HFF-Myc (cell line): Measurements from ENCODE around the gene ARRDC2.
"Not testable (repeated sequence)": the region's sequence is repeated elsewhere in the genome, so short reads cannot be mapped to it uniquely, and the experiment has no call there.

Source experiments
- DNase-seq: peaks from one replicate; pipeline ENCODE4 v3.0.0-alpha.2; 2011; ENCODE audit warnings: low read depth; ENCODE audit errors: extremely low read depth
- H3K4me3 ChIP-seq: replicated peaks from 2 replicates; pipeline ENCODE4 v1.5.1; 2011; ENCODE audit warnings: low read depth, mild to moderate bottlenecking, control low read depth, low read length
- CTCF ChIP-seq: IDR thresholded peaks from 2 replicates; pipeline ENCODE4 v1.5.1; 2012; ENCODE audit warnings: mild to moderate bottlenecking, low read depth, low read length, control low read depth; ENCODE audit errors: missing control alignments

Gene ARRDC2

DNA sequence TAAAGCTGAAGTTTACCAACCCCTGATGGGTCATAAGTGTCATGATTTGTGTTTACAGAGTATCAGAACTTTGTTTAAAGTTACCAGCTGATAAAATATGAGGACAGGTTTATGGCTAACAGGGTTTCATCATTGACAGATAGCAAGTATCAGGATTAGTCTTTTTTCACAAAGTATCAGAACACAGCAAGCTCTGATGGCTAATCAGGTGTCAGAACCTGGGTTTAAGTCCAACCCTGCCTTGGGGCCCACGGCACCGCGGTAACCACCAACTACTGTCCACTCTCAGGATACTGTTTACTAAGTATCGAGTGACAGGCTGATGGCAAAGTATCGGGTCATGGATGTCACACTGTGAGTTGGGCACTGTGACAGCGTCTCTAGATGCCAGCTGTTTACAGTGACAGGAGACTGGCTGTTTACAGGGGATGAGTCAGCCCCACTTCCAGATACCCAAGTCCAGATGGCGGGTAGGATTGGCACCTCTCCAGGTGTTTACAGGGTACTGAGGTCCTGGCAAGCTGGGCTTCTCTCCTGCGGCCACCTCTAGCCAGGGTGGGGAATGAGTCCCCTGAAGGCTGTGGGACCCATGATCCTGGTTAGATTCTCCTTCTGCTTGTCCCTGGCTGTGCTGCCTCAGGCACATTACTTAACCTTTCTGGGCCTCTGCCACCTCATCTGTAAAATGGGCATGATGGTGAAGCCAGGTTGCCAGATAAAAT lies 21.8 kb downstream of the ARRDC2 start:
- TF ChIP-seq CTCF: no peak
- H3K4me3 ChIP-seq: no peak overlapping the region
- DNase-seq: no peak

GRCh38 chr19:18031401-18031800 lies 23.4 kb downstream of the ARRDC2 start:
- not testable (repeated sequence) for H3K4me3 ChIP-seq, DNase-seq

GRCh38 chr19:18032102-18032501 lies 24.1 kb downstream of the ARRDC2 start:
- DNase-seq, H3K4me3 ChIP-seq: not testable (repeated sequence)

- H3K4me3 ChIP-seq: no peak overlapping the region
- TF ChIP-seq CTCF: no peak
- no peak for DNase-seq
Measured at GRCh38 chr19:18041054-18041453, 33.1 kb downstream of the ARRDC2 start.

DNA sequence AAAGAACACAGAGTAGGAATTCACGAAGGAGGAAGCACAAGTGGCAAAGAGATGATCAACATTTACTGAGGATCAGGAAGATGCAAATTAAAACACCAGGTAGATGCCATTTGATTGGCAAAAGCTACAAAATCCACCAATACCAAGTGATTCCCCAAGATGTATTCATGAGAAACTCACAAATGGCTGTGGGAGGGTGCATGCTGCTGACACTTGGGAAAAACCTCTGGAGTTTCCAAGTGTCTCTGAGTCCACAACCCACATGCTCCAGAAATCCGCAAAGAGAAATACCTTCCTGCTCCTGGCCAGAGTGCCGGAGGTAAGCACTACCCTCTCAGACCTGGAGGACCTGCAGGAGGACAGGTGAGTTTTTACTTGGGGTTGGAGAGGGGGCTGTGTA lies 35.7 kb downstream of the ARRDC2 start:
- DNase-seq: no peak
- no peak overlapping the region for H3K4me3 ChIP-seq
- TF ChIP-seq CTCF: no peak

- no peak for TF ChIP-seq CTCF
- peak overlapping the region; percentile 14 for H3K4me3 ChIP-seq
- no peak for DNase-seq
Measured at GRCh38 chr19:18044825-18045304, 36.9 kb downstream of the ARRDC2 start.

- peak overlapping the region; percentile 14 for H3K4me3 ChIP-seq
- no peak for DNase-seq
- TF ChIP-seq CTCF: no peak
Measured at GRCh38 chr19:18045307-18046050, 37.5 kb downstream of the ARRDC2 start.
